Glomerular visceral epithelial cell (primary cell): ENCODE results near the gene TMSB4X.
A peak's percentile ranks its signal among the peaks of the same experiment; 100 is the strongest.
"Not testable (repeated sequence)": the region's sequence is repeated elsewhere in the genome, so short reads cannot be mapped to it uniquely, and the experiment has no call there.

ENCODE experiments used
- DNase-seq: peaks from one replicate; pipeline ENCODE4 v3.0.0-alpha.2; 2016; ENCODE audit errors: extremely low spot score

The TMSB4X gene

DNA sequence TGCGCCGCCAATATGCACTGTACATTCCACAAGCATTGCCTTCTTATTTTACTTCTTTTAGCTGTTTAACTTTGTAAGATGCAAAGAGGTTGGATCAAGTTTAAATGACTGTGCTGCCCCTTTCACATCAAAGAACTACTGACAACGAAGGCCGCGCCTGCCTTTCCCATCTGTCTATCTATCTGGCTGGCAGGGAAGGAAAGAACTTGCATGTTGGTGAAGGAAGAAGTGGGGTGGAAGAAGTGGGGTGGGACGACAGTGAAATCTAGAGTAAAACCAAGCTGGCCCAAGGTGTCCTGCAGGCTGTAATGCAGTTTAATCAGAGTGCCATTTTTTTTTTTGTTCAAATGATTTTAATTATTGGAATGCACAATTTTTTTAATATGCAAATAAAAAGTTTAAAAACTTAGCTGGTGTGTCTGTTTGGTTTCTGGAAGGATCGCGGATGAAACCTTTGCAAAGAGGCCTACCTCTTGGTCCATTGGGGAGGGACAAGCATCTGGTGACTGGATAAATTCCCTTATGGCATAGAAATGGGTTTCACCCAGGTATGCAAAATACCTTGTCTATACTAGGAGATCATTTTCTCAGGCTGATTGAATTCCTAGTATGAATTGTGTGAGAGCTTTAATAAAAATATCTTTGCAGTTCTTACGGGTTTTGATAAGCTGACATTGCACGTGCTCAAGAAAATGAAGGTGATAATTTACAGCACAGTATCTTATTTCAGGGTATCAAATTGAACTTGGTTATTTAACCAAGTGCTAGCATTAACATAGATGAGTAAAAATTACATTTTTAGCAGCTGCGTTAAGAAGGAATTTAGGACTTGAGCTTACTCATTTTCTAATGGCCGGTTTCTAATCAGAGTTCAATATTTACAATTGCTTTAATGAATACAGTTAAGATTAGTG, 2.2 kb downstream of the TMSB4X start:
- peak; percentile 7 for DNase-seq

GRCh38 chrX:12977761-12978204, 2.9 kb downstream of the TMSB4X start:
- peak; percentile 43 for DNase-seq

DNA sequence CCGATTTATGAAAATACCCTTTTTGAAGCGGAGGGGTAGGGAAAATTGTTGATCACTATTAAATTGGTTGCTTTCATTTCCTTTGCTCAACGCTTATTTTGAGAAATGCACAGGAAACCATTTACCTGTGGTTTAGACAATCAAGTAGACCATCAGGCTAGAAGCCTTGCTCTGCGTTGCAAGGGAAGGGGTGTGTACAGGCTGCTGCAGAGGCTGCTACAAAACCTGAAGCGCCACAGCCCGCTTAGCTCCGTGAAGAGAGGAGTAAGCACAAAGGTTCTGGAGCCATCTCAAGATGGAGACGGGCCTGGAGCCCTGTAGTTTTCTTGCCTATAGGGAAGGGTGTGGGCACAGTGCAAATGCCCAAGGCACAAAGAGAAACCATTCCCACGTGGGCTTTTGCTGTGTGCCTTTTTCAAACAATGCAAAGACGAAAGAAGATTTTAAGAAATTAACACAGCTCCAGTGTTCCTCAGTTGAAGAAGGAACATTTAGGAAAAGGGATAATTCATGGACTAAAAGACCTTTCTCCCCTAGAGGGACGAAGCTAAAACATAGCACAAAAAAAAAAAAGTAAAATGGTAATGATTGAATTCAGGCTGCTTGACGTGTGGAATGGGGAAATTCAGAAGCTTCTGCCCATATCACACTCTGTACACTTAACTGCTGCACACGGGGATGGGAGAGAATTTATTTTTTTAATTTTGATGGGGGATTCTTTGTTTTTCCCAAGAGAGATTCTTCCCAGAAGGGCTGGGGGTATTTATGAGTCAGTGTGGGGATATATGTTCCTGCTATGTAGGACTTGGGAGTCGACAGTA, 3.5 kb downstream of the TMSB4X start:
- DNase-seq: peak; percentile 75

DNA sequence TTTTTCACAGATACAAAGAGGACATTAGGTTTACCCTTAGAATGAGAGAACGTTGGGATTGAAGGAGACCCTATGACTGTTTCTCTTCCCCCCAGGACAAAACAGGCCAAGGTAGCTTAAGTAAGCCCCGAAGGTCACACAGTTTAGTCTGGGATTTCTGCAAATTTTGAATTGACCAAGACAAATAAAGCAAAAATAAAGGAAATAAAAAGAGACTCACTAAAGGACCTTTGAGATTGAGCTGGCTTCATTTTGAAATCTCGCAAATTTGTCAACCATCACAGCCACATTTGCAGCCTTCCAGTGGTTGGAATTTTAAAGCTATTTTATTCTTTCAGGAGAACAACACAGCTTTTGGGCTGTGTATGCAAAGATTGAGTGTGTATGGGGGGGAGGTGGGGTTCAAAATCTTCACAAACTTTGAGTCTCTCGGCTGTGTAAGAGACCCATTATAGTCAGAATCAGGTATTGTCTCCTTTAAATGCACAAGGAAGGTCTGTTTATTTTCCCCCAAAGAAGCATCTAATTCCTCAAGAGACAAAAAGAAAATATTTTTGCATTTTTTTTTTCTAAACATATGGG, 4.2 kb downstream of the TMSB4X start:
- DNase-seq: no peak

DNA sequence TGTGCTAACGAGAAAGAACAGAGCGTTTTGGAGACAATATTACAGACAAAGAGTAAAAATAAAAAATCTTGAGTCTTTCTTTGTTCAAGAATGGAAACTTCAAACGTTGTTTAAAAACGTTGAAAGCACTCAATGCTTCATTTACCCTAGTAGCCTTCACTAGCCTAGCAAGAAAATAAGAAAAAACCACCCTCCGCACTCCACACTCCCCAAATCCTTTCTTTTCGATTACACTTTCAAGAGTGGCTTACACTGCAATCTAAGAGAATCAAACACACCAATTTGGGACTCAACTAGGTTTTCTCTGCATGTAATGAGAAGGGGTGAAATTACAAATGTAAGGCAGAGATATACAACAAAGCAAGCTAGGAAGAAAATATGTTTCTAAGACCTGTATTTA, 4.7 kb downstream of the TMSB4X start:
- DNase-seq: no peak

DNA sequence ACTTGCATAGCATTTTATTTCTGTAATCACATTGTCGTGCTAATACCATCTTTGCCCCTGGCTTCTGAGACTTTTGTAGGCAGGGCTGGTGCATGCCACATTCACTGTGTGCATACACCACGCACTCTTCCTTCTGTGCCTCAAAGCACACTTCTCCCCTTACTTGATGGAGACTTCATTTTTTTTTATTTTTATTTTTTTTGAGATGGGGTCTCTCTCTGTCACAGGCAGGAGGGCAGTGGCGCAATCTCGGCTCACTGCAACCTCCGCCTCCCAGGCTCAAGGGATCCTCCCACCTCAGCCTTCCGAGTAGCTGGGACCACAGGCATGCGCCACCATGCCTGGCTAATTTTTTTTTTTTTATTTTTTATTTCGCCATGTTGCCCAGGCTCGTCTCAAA, 5.1 kb downstream of the TMSB4X start:
- not testable (repeated sequence) for DNase-seq

GRCh38 chrX:12981880-12982279, 7.0 kb downstream of the TMSB4X start:
- no peak for DNase-seq

DNA sequence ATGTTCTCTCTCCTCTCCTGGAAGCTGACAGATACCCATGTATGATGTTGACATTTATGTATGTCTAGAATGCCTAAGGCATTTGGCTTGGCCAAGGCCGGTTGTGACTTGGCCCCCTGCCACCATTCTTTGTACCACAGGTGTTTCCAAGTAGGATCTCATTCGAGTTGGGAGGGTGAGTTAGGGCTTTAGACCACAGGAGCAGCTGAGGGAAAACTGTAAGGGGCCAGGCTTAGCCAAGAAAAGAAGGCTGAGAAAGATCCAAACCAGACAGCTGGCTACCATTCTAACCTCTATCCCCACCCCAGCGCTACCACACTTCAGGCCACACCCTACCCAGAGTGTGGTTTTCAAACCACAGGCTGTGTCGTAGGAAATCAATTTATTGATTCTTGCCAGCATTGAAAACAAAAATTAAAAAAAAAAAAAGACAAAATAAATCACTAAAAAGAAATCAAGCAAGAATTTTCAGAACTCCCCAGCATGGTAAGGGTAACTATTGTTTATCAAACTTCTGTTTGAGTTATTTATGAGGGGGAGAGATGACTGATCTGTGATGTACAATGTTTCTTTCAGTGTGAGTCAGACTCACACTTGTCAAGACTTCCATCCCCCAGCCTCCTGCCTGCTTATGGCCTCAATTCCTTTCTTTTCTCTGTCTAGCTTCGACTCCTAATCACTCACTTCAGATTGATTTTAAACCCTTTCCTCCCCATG, 9.9 kb downstream of the TMSB4X start:
- DNase-seq: peak; percentile 90

- DNase-seq: no peak
Measured at GRCh38 chrX:12985331-12985730, 10.4 kb downstream of the TMSB4X start.

- DNase-seq: no peak
Measured at GRCh38 chrX:12986164-12986779, 11.4 kb downstream of the TMSB4X start.

DNA sequence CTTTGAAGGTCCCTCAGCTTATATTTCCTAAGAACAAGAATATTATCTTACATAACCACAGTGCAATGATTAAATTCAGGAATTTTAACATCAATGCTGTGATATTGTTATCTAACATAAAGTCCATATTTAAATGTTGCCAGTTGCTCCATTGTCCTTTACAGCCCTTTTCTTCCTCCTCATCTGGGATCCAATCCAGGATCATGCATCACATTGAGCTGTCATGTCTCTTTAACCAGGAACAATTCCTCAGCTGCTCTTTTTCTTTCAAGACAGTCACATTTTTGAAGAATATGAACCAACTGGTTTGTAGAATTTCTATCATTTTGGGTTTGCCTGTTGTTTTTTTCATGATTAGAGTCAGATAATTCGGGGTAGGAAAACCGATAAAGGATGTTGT, 12.0 kb downstream of the TMSB4X start:
- no peak for DNase-seq

- no peak for DNase-seq
Measured at GRCh38 chrX:12987340-12987739, 12.4 kb downstream of the TMSB4X start.

- DNase-seq: no peak
Measured at GRCh38 chrX:12987900-12988594, 13.1 kb downstream of the TMSB4X start.

- DNase-seq: peak; percentile 57
Measured at GRCh38 chrX:12988797-12989196, 13.9 kb downstream of the TMSB4X start.

GRCh38 chrX:12989461-12989860, 14.6 kb downstream of the TMSB4X start:
- DNase-seq: no peak

- DNase-seq: no peak
Measured at GRCh38 chrX:12991575-12991974, 16.7 kb downstream of the TMSB4X start.

GRCh38 chrX:12992544-12993118, 17.7 kb downstream of the TMSB4X start:
- no peak for DNase-seq

- DNase-seq: no peak
Measured at GRCh38 chrX:12993826-12994225, 18.9 kb downstream of the TMSB4X start.

GRCh38 chrX:12994321-12994720, 19.4 kb downstream of the TMSB4X start:
- DNase-seq: no peak

DNA sequence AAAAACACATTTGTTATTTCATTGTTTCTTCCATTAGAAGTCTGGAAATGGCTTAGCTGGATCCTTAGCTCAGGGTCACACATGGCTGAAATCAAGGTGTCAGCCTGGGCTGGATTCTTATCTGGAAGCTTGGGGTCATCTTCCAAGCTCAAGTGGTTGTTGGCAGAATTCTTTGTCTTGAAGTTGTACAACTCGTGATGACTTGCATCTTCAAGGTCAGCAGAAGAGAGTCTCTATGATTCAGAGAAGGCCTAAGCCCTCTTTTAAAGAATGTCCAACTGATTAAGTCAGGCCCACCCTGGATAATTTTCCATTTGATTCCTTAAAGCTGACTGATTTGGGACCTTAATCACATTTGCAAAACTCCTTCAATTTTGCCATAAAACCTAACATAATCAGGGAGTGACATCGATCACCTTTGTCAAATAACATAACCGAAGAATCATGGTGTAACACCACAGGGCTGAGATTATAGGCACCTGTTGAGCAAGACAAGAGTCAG, 22.1 kb downstream of the TMSB4X start:
- DNase-seq: no peak
